Fibroblast of skin of left biceps (primary cell): ENCODE results near the gene OLA1.
A peak's percentile ranks its signal among the peaks of the same experiment; 100 is the strongest.
"Not testable (repeated sequence)": the region's sequence is repeated elsewhere in the genome, so short reads cannot be mapped to it uniquely, and the experiment has no call there.

Source experiments
- DNase-seq, 2 experiments: peaks; one replicate each; pipeline ENCODE4 v3.0.0-alpha.2; 2013; ENCODE audit warnings: low read depth in 2 of 2

The OLA1 gene

GRCh38 chr2:174248187-174248997, at the start of gene OLA1:
Gene OLA1, minus strand, starts transcription at chr2:174248532. Its CDS starts 1,717 bp downstream, at chr2:174246815.
- DNase-seq: peak; percentile 83 to 84

GRCh38 chr2:174292908-174293307, 44.6 kb upstream of the OLA1 start:
- DNase-seq: no peak

GRCh38 chr2:174286172-174286571, 37.8 kb upstream of the OLA1 start:
- DNase-seq: no peak

- DNase-seq: no peak
Measured at GRCh38 chr2:174282441-174282840, 34.1 kb upstream of the OLA1 start.

- DNase-seq: no peak
Measured at GRCh38 chr2:174281736-174282135, 33.4 kb upstream of the OLA1 start.

GRCh38 chr2:174280596-174280995, 32.3 kb upstream of the OLA1 start:
- no peak for DNase-seq

GRCh38 chr2:174270263-174270662, 21.9 kb upstream of the OLA1 start:
- DNase-seq: not testable (repeated sequence)

- DNase-seq: no peak
Measured at GRCh38 chr2:174266288-174266687, 18.0 kb upstream of the OLA1 start.

- no peak for DNase-seq
Measured at GRCh38 chr2:174263997-174264396, 15.7 kb upstream of the OLA1 start.

GRCh38 chr2:174259981-174260380, 11.6 kb upstream of the OLA1 start:
- DNase-seq: peak; percentile 36 to 49

GRCh38 chr2:174254267-174254666, 5.9 kb upstream of the OLA1 start:
- no peak for DNase-seq

- DNase-seq: no peak
Measured at GRCh38 chr2:174248998-174249592, 763 bp upstream of the OLA1 start.

- no peak for DNase-seq
Measured at GRCh38 chr2:174247474-174248186, 702 bp downstream of the OLA1 start.

GRCh38 chr2:174246944-174247381, 1.4 kb downstream of the OLA1 start:
- DNase-seq: no peak

GRCh38 chr2:174245628-174246027, 2.7 kb downstream of the OLA1 start:
- not testable (repeated sequence) for DNase-seq

GRCh38 chr2:174245065-174245464, 3.3 kb downstream of the OLA1 start:
- no peak for DNase-seq

GRCh38 chr2:174243812-174244211, 4.5 kb downstream of the OLA1 start:
- DNase-seq: no peak

- DNase-seq: no peak
Measured at GRCh38 chr2:174240097-174240496, 8.2 kb downstream of the OLA1 start.

- DNase-seq: no peak
Measured at GRCh38 chr2:174236429-174236828, 11.9 kb downstream of the OLA1 start.

- no peak for DNase-seq
Measured at GRCh38 chr2:174235680-174236079, 12.7 kb downstream of the OLA1 start.

GRCh38 chr2:174233771-174234275, 14.5 kb downstream of the OLA1 start:
- no peak for DNase-seq

GRCh38 chr2:174227748-174228147, 20.6 kb downstream of the OLA1 start:
- no peak for DNase-seq
